GM19324 (cell line): ENCODE measurements around the gene LAMA3.

Experiments used
- ATAC-seq: cut with Tn5 transposase; IDR thresholded peaks from one replicate; pipeline ENCODE4 v1.9.1; 2021; ENCODE audit warnings: mild to moderate bottlenecking, moderate library complexity; ENCODE audit not compliant: unreplicated experiment, low FRiP score

LAMA3 gene

DNA sequence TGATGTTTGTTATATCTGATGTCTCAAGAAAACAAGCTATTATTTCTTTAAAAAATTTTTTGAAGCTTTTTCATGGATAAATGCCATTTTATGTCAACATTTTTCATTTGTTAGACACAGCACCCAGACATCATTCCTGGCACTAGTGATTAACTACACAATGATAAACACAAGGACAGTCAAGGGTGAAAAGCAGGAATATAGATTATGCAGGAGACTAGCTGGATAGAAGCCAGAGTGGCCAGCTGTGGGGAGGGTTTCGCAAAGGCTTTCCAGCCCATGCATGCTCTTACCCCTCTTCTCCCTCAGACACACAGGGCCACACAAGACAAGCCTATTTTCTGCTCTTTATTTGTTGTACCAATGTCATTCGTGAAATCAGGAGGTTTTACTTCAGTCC is 198.2 kb downstream of the LAMA3 start:
- no peak for ATAC-seq

DNA sequence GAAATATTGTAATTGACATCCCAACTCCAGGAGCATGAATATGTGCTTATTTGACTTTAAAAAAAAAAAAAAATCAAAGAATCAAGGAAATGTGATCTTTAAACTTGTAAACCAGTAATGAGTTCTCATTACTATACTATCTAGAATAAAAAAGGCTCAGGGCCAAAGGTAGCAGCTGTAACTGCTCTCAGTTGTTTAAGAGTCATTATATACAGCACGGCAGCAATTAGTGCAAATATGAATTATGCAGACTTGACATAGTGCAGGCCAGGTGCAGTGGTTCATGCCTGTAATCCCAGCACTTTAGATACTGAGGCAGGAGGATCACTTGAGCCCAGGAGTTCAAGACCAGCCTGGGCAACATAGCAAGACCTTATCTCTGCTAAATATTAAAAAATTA is 199.6 kb downstream of the LAMA3 start:
- no peak for ATAC-seq

DNA sequence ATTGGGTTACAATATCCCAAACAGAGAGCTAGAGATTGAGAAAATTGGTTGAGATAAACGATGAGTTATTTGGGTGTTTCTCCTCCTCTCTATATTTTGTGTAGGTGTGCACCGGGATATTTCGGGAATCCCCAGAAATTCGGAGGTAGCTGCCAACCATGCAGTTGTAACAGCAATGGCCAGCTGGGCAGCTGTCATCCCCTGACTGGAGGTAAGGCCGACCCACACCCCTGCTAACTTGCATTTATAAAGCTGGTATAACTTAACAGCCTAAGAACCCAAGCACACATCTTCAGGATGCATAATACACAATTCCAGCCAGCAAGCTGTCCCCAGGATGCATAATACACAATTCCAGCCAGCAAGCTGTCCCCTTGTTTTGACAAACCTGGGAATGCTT is 200.7 kb downstream of the LAMA3 start:
- no peak for ATAC-seq

DNA sequence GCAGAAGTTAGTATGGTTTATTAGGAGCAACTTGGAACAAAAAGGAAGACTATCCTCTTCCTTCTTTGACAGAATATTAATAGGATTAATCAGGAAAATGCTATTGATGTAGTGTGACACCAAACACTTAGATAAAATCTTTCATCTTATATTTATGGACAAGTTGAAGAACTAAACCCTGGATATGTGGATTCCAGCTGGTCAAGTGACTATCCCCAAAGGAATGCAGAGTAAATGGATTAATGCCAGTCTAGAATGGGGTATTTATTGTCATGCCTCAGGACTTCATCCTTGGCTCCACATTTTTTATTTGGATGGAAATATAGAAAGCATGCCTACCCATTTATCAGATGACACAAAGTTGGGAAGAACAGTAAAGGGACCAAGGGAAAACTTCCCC is 201.3 kb downstream of the LAMA3 start:
- no peak for ATAC-seq

DNA sequence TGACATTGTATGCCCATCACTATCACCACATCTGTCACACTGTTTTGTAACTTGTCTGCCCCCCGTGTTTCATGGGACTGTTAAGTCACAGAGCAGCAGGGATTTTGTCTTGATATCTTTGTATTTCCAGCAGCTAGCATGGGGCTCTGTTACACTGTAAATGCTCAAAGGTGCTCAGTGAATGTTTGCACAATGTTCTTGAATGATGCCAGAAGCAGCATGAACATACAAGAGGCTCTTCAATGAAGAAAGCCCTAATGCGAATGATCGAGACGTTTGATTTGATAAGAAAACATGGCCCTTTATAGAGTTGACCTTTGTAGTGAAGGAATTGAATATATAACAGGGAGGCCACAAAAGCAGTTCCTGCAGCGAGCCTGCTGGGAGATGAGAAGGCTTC is 204.4 kb downstream of the LAMA3 start:
- ATAC-seq = no peak

DNA sequence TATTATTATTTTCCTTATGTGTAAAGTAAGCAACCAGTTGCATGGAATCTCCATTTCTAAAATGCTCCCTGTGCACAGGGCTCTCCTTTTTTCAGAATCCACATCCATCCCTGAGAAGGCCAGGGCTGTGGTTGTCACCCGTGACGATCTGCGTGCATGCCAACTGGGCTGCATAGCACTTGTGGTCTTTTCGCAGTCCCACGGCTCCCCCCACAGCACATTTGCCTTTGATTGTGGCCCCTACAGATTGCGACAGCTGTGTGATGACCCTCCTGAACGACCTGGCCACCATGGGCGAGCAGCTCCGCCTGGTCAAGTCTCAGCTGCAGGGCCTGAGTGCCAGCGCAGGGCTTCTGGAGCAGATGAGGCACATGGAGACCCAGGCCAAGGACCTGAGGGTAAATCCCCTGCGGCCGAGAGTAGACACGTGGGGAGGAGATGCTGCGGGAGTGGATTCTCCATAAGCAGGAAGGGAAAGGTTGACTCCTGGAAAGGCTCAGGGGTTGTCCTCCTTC is 205.5 kb downstream of the LAMA3 start:
- ATAC-seq = no peak

DNA sequence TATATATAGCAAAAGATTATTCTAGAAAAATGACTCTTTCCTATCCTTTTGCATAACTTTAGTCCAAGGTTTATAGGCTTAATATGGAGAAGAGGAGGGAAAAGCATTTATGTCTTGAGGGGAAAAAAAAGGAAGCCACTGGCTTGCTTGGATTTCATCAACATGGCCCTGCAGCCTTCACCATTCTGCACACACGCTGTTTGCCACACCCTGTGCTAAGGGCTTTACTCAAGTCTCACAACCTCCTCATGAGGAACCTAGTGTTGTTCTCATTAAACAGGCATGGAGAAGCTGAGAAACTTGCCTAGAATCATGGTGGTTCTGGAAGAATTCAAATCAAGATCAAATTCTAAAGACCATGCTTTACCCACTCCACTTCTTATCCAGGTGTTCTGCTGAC is 208.0 kb downstream of the LAMA3 start:
- ATAC-seq = no peak

DNA sequence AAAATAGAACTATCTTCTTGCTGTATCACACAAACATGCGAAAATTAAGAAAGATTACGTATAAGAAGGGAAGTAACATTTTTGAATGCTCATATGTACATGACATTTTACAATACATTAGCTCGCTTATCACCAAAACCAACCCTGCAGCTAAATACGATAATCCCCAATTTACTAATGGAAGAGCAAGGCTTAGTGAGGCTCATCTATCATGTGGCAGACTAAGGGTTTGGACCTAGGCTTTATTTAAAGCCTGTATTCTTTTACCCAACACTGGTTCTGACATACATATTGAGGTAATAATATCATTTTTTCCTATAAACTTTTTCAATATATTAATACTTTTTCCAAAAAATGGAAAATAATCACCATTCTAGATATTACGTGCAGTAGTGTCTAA is 208.5 kb downstream of the LAMA3 start:
- no peak for ATAC-seq

DNA sequence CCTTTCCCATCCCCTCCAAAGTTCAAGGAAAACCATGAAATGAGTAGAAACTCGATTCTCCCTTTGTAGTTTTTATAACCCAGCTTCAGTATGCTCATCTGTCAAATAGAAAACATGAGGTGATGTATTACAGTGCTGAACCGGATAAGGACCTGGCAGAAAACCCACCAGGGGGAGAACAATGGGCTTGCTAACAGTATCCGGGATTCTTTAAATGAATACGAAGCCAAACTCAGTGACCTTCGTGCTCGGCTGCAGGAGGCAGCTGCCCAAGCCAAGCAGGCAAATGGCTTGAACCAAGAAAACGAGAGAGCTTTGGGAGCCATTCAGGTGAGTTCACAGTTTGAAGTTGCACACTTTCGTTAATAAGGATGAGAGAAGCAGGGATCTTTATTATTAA is 211.7 kb downstream of the LAMA3 start:
- no peak for ATAC-seq

DNA sequence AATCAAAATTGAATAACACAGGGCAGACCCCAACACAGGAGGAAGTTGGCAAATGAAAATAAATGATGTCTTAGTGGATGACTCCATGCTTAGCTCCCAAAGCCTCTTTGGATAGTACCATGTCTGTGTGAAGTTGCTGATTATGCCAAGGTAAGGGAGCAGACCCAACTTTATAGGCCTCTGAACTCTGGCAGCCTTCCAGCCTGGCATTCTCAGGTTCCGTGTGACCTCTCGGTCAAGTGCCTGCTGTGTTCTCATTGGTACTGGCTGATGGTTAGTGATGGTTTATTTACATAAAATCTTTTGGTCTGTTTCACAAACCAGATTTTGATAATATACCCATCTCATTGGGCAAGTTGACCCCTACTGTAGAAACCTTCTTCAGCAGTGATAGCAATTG is 213.1 kb downstream of the LAMA3 start:
- ATAC-seq = no peak

DNA sequence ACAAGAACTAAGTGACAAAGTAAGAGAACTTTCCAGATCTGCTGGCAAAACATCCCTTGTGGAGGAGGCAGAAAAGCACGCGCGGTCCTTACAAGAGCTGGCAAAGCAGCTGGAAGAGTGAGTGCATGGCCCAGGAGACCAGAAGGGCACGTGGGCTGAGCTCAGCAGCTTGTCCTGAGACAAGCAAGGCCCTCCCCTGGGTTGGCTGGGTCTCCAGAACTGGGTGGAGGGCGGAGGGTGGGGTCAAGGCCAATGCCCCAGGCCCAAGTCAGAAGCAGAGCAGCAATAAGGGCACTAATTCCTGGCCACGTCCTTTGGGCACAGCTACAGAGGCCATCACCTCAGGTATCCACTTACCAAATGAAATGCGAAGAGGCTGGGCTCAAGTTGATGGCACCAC is 214.7 kb downstream of the LAMA3 start:
- ATAC-seq = no peak

DNA sequence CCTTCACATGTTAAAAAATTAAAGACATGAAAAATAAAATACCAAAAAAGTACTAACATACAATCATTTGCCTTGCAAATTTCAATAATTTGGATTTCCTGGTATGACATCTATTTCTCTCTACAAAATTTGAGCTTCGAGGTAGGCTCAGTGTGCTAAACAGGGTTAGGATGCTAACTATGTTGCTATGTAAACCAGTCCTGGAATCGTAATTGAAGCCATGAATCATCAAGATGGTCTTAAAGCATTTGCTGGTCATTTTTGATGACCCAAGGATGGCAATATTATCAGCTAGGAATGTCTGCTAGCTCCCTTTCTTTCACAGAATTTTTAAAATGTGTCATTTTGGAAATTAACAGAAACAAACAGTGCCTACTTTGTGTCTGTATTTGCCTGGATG is 217.4 kb downstream of the LAMA3 start:
- no peak for ATAC-seq

DNA sequence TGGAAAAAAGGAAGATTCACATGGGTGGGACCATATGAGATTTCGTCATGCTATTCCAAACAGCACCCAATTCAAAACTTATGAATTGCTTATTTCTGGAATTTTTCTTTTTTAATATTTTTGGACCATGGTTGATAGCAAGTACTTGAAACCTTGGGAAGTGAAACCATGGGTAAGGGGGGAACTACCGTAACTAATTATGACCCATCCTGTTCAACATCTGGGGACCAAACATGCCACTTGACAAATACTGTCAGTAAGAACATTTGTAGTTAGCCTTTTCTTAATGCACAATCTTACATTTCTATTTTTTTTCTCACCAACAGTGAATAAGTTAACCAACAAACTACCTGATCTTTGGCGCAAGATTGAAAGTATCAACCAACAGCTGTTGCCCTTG is 219.6 kb downstream of the LAMA3 start:
- no peak for ATAC-seq

DNA sequence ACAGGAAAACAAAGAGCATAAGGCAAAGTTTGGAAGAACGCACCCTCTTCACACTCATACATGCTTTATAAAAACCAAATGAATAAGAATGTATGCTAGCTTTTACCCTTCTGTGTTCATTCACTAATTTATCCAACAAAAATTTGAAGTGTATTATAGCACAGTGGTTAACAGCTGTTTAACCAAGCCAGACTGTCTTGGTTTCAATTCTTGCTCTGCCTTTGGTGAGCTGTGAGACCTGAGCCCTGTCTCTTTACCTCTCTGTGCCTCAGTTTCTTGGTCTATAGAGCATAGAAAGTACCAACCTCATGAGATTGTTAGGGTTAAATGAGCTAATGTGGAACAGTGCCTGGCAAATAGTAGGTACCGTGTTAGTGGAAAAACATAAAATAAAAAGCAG is 220.8 kb downstream of the LAMA3 start:
- ATAC-seq = no peak

DNA sequence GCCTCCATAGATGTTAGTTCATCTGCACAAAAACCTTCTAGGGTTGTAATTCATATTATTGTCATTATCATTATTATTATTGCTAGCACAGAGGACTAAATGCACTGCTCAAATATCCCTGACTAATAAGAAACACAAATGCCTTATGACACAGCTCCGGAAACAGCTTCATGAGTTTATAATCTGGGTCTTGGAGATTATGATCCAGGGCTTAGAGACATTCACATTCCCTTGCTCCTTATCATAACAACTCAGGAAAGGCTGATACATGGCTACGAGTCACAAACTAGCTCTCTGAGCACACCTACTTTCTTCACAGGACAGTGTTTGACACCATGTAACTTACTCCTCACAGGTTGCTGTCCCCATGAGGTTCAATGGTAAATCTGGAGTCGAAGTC is 223.1 kb downstream of the LAMA3 start:
- ATAC-seq = no peak

DNA sequence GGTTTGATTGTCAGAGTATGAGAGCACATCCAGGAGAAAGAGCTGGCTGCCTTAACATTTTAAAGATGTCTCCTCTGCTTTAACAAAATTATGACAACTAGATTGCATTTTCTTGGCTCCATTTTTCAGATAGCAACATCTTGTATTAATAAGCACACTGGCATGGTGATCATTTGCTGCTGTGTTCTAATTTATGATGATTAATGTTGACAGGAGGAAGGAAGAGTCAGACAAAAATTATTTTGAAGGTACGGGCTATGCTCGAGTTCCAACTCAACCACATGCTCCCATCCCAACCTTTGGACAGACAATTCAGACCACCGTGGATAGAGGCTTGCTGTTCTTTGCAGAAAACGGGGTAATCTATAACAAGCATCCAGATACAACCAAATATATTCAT is 227.1 kb downstream of the LAMA3 start:
- ATAC-seq = no peak

DNA sequence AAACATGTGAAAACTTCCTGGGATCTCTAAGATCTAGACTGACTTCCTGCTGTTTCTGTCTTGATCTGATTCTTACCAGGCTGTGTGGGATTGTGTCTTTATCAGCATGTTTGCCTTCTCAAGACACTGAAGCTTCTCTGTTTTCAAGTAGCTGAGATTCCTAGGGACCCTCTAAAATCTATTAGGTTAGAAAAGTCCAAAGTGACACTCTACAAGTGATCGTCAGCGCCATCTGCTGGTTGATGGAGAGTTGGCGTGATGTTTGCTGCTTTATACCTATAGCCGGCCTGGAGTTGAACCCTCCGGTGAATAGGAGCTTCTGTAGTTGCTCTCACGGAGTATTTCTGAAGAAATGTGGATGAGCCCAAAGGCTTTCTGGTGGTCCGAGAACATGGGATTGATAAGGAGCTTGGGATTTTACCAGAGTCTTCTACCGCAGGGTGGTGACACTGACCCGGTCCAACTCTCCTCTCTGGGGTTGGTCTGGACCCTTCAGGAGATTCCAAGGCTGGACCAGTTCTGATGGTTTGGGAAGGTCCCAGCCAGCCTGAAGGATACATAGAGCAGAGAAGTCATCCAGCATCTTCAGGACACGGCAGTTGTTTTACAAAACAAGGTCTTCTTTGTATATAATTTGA is 229.3 kb downstream of the LAMA3 start:
- ATAC-seq = no peak

DNA sequence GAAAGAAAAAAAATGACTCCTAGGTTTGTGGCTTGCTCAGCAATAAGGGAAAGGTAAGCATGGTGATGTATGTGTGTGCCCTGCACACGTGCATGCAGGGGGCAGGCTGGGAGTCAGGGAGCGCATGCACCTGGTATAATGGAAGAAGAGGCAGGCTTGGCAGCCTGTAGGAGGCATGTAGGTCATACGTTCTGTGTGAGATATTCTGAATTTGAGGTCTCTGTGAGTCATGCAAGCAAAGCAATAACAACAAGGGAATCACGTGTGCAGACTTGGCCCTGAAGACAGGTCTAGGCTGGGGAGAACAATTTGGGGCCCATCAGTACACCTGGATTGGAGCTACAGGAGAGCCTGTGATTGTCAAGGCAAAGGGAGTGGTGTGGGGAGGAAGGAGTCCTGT is 230.8 kb downstream of the LAMA3 start:
- no peak for ATAC-seq

DNA sequence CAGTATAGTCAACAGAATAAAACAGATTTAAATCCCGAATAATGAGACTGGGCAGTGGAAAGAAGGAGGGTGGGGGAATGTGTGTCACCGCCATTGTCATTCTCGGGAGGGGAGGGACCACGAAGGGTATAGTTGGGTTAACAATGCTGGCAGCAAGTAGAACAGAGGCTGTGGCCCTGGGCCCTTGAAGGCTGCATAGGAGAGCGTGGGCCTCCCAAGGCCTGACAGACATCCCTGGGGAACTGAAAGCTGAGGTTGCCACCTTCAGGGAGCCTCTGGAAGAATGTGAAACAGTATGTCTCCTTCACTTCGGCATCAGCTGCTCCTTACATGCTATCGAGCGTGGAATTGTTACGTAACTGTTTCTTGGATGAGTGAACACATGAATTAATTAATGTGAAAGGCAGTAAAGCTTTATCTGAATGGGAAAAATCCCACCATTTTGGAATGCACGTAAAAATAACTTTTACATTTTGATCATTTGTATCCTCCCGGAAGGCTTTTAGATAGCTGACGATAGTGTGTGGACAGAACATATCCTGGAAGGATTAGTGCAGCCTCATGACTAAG is 232.5 kb downstream of the LAMA3 start:
- no peak for ATAC-seq

DNA sequence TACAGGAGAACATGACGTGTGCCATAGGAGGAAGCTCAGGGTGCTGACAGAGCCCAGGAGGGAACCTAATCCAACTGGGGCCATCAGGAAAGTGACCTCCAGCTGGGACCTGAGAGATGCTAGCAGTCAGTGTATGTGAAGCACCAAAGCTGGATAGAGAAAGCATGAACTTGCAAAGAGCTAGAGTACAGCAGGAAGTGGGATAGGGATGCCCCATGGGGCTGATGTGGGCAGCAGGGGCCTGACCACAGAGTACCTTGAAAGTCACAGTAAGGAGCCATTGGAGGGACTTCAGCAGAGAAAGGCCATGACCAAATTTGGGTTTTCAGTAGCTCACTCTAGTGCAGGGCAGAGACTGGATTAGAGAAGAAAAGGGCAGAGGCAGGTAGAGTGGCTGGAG is 233.7 kb downstream of the LAMA3 start:
- ATAC-seq = no peak

DNA sequence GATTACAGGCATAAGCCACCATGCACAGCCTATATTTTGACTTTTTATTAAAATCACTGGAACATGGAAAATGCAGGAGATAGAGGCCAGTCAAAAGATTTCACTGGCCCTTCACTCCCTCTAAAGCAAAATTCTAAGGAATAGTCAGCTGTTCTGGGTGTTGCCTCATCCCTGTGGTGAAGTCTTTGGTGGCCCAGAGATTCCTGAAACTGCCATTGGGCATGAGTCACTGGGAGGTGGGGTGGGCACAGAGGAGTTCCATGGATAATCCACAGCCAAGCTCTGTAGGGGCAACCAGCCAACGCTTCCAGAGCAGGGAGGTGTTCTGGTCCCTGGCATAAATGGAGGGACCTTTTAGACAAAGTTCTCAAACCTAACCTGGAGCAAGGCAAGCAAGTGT is 235.6 kb downstream of the LAMA3 start:
- ATAC-seq = no peak

DNA sequence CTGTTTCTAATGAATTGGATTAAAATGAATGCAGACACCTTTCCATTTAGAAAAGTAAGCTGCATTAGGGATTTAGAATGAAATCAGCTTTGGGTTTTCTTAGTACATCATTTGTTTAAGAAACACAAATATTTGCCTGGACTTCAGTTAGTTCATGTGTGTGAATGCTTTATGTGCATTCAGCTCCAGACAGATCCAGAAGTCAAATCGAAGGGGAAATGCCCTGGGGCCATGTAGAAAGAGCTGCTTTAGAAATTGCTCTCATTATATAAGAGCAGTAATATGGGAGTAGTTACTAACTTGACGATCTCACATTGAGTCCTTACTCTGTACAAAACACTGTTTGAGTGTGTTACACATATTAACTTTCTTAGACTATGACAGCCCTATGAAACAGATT is 237.3 kb downstream of the LAMA3 start:
- no peak for ATAC-seq
